ENCODE results near the gene TIMP2.

DNA sequence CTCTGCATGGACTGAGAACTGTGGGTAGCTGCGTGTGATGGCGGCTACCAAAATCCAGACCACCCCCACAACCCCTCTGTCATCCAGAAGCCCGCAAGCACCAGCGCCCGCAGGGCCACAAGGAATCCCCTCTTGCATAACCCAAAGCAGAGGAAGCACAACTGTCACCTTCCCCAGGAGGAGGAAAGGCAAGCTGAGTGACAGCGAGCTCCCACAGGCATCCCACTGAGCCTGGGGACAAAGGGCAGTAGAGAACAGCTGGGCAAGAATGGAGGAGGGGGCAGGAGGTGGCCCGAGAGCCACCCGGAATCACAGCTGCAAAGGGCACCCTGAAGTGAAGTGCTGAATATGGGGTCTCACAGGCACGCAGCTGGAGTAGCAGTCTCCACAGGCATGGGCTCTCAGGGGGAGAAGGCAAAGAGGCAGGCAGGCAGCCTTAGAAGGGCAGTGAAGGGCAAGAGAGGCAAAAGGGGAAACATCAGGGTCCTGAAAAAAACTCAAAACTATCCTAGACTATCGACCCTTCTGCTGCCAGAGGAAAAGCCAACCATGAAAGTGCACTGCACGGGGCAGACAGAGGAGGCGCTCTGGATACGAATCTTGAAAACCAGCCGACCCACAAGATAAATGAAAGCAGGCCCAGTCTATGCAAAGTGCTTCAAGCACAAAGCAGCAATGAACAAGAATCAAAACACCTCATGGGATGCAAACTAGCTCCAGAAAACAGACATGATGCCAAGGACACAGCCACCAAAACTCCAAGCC, 101.7 kb downstream of the TIMP2 start:
- TF ChIP-seq CTCF (IDR thresholded peaks at IDR 0.05) (no peak), POLR2A (IDR thresholded peaks at IDR 0.05) (no peak)
